Measurements from ENCODE around the gene LRRC42. TPM values are rescaled to one million over a fixed set of nuclear protein-coding genes. Genes with fewer than 3 reads are reported as not detected.

Gene LRRC42
- total RNA-seq, 1 experiment from 2014 or later, result 20.4 TPM

DNA sequence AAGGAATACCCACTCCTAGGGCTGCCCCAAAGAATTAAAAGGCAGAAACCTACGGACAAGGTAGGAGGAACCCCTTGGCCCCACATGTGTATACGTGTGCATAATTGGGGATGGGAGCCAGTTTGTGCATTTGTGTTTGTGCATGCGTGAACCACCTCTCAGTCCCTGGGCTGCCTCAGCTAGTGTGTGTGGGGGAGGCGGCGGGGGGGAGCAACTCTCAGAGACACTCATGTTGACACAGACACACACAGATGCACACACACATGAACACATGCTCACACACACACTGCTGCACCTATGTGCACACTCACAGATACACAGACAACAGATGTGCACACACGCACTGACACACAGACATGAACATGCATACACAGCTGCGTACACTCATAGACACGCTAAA is 66.7 kb downstream of the LRRC42 start:
- DNase-seq (ENCODE audit: low read depth, low spot score), result no peak
- in situ Hi-C loops (cut with HindIII; ENCODE audit: low pct_unique_long_range_greater_than_20kb, low sequenced_read_pairs), result no loop called here

- DNase-seq (ENCODE audit: low read depth, low spot score), result no peak
- in situ Hi-C loops (cut with HindIII; ENCODE audit: low pct_unique_long_range_greater_than_20kb, low sequenced_read_pairs), result no loop called here
These were observed 67.4 kb downstream of the LRRC42 start for GRCh38 chr1:54013393-54014008.

GRCh38 chr1:54014009-54014629 is 68.0 kb downstream of the LRRC42 start:
- DNase-seq (ENCODE audit: low read depth, low spot score), result no peak
- in situ Hi-C loops (cut with HindIII; ENCODE audit: low pct_unique_long_range_greater_than_20kb, low sequenced_read_pairs), result no loop called here

- in situ Hi-C loops (cut with HindIII; ENCODE audit: low pct_unique_long_range_greater_than_20kb, low sequenced_read_pairs), result no loop called here
- DNase-seq (ENCODE audit: low read depth, low spot score), result peak; percentile 7
These were observed 70.5 kb downstream of the LRRC42 start for GRCh38 chr1:54016343-54017282.

Other genes starting within 250 kb of the LRRC42 start
- 0.16 TPM in 1 of 2 replicates, not detected in the other for gene GLIS1, start 207.2 kb upstream of the LRRC42 start, total RNA-seq (2014; rRNA removed; shearing (Covaris generic))
- 40.8 and 42.7 TPM in 2 replicates for gene NDC1, start 108.1 kb upstream of the LRRC42 start, total RNA-seq (2014; rRNA removed; shearing (Covaris generic))
- gene YIPF1, start 56.6 kb upstream of the LRRC42 start, total RNA-seq (2014; rRNA removed; shearing (Covaris generic)), result 37.5 and 41.8 TPM in 2 replicates
- not detected in 2 replicates for gene DIO1, start 52.2 kb upstream of the LRRC42 start, total RNA-seq (2014; rRNA removed; shearing (Covaris generic))
- gene IFT25, start 651 bp upstream of the LRRC42 start, total RNA-seq (2014; rRNA removed; shearing (Covaris generic)), result 31.2 and 33.1 TPM in 2 replicates
- not detected in 2 replicates for gene LDLRAD1, start 71.8 kb downstream of the LRRC42 start, total RNA-seq (2014; rRNA removed; shearing (Covaris generic))
- gene TMEM59, start 106.9 kb downstream of the LRRC42 start, total RNA-seq (2014; rRNA removed; shearing (Covaris generic)), result 535 and 546 TPM in 2 replicates
- gene TCEANC2, start 107.3 kb downstream of the LRRC42 start, total RNA-seq (2014; rRNA removed; shearing (Covaris generic)), result 2.7 and 3.9 TPM in 2 replicates
- not detected in 2 replicates for gene CDCP2, start 206.7 kb downstream of the LRRC42 start, total RNA-seq (2014; rRNA removed; shearing (Covaris generic))